Suprapubic skin (tissue), 4 donors: ENCODE data around the gene MED15. TPM values are rescaled to one million over a fixed set of nuclear protein-coding genes. Genes with fewer than 3 reads are reported as not detected.
A peak's percentile ranks its signal among the peaks of the same experiment; 100 is the strongest.

ENCODE experiments used
- DNase-seq, 2 donors: peaks; one replicate each; pipeline ENCODE4 v3.0.0-alpha.2; 2019; ENCODE audit warnings: low spot score in 2 of 2
- H3K27ac ChIP-seq: fragments of 200-600 bp; sonication (generic); one replicate; pipeline ENCODE4 v1.5.1; 2019
- H3K27me3 ChIP-seq: fragments of 200-600 bp; sonication (generic); one replicate; pipeline ENCODE4 v1.5.1; 2019
- H3K36me3 ChIP-seq: fragments of 200-600 bp; sonication (generic); one replicate; pipeline ENCODE4 v1.5.1; 2019
- H3K4me1 ChIP-seq: fragments of 200-600 bp; sonication (generic); one replicate; pipeline ENCODE4 v1.5.1; 2019
- H3K4me3 ChIP-seq: fragments of 200-600 bp; sonication (generic); one replicate; pipeline ENCODE4 v1.5.1; 2019; ENCODE audit warnings: mild to moderate bottlenecking
- H3K9me3 ChIP-seq: fragments of 200-600 bp; sonication (generic); one replicate; pipeline ENCODE4 v1.5.1; 2019
- EP300 ChIP-seq: sonication (generic); formaldehyde crosslinking; IDR thresholded peaks from one replicate; pipeline ENCODE4 v1.6.1; 2017; ENCODE audit warnings: antibody characterized with exemption
- POLR2A ChIP-seq, 2 donors: fragments of 450-650 bp; IDR thresholded peaks; one replicate each; pipeline ENCODE4 v1.6.1; 2017; ENCODE audit warnings: antibody characterized with exemption in 2 of 2, mild to moderate bottlenecking in 2 of 2, moderate library complexity in 2 of 2
- POLR2AphosphoS5 ChIP-seq, 3 donors: sonication (generic); formaldehyde crosslinking; IDR thresholded peaks; one replicate each; pipeline ENCODE4 v1.6.1; 2017; ENCODE audit warnings: antibody characterized with exemption in 3 of 3
- WGBS: methylation state at CpG from one replicate; pipeline ENCODE4 v1.1.5; 2018; 5-methylcytosine and 5-hydroxymethylcytosine counted together
- total RNA-seq, 4 donors: library from RNA; depleted of rRNA; stranded (reverse); fragments of >200 nt; gene quantifications; one replicate each; pipeline ENCODE4 v1.1.0, GENCODE V29; 2016
- TF ChIP-seq, protein P1 (sequence below), 2 donors: fragments of 200-600 bp in 1 of 2; fragments of 450-650 bp in 1 of 2; sonication (generic) in 1 of 2; IDR thresholded peaks; one replicate each; pipeline ENCODE4 v1.5.1; 2016 to 2019; ENCODE audit warnings: antibody characterized with exemption in 2 of 2, mild to moderate bottlenecking in 1 of 2, moderate library complexity in 1 of 2

The MED15 gene
- total RNA-seq, 4 donors from 2014 or later = 59.8 to 163 (median 70.8) TPM

DNA sequence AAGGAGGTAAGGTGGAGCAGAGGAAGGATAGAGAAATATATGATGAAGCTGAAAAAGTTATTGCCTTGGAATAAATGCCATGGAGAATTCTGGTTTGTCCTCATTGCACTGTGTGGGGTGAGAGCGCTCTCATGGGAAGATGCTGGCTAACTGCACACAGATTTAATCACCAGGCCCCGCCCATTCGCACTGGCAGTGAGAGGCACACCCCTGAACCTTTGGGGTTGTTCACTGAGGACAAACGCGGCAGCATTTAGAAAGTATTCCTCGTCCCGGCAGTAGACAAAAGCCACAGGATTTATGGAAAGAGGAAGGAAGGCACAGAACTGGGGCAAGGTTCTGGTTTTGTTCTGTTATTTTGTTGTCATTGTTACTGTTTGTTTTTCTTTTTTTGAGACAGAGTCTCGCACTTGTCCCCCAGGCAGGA is 70.2 kb downstream of the MED15 start:
- H3K27ac ChIP-seq = no peak overlapping the region
- H3K36me3 ChIP-seq = peaks cover 83% of the 10 kb centered on the region
- TF ChIP-seq POLR2AphosphoS5 (IDR thresholded peaks at IDR 0.05) (no peak), EP300 (no peak), POLR2A (IDR thresholded peaks at IDR 0.05) (no peak)
- TF ChIP-seq, protein P1, sequence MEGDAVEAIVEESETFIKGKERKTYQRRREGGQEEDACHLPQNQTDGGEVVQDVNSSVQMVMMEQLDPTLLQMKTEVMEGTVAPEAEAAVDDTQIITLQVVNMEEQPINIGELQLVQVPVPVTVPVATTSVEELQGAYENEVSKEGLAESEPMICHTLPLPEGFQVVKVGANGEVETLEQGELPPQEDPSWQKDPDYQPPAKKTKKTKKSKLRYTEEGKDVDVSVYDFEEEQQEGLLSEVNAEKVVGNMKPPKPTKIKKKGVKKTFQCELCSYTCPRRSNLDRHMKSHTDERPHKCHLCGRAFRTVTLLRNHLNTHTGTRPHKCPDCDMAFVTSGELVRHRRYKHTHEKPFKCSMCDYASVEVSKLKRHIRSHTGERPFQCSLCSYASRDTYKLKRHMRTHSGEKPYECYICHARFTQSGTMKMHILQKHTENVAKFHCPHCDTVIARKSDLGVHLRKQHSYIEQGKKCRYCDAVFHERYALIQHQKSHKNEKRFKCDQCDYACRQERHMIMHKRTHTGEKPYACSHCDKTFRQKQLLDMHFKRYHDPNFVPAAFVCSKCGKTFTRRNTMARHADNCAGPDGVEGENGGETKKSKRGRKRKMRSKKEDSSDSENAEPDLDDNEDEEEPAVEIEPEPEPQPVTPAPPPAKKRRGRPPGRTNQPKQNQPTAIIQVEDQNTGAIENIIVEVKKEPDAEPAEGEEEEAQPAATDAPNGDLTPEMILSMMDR (IDR thresholded peaks at IDR 0.05) = no peak
- WGBS = 33% methylated on average over 8 of the region's 8 CpGs
- H3K4me3 ChIP-seq = no peak overlapping the region
- no peaks in the 10 kb centered on the region for H3K27me3 ChIP-seq
- DNase-seq = peak in 1 of 2 donors; percentile 80
- peaks cover 33% of the 10 kb centered on the region for H3K4me1 ChIP-seq
- H3K9me3 ChIP-seq = no peaks in the 10 kb centered on the region

DNA sequence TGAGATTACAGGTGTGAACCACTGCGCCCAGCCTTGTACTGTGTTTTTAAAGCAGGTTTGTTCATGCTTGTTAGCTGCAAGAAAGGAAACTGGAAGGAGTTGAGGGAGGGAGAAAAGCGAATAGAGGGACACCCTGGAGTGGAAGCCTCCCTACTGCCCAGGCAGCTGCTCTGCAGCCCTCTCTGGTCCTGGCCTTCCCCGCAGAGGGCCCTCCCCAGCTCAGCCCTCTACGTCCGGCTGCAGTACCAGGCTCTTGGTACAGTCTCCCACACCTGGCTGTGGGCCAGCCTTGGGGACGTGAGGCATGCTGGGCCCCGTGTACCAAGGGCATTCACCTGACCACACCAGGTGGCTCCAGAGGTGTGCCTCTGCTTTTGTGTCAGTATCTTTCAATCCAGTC is 70.8 kb downstream of the MED15 start:
- no peak for DNase-seq
- H3K36me3 ChIP-seq = peaks cover 83% of the 10 kb centered on the region
- peaks cover 33% of the 10 kb centered on the region for H3K4me1 ChIP-seq
- no peak overlapping the region for H3K4me3 ChIP-seq
- WGBS = 88% methylated on average over 5 of the region's 7 CpGs
- no peaks in the 10 kb centered on the region for H3K27me3 ChIP-seq
- H3K9me3 ChIP-seq = no peaks in the 10 kb centered on the region
- TF ChIP-seq, protein P1 (IDR thresholded peaks at IDR 0.05) = no peak
- no peak for TF ChIP-seq EP300
- TF ChIP-seq POLR2AphosphoS5 (IDR thresholded peaks at IDR 0.05) = no peak
- no peak for TF ChIP-seq POLR2A (IDR thresholded peaks at IDR 0.05)
- H3K27ac ChIP-seq = no peak overlapping the region

DNA sequence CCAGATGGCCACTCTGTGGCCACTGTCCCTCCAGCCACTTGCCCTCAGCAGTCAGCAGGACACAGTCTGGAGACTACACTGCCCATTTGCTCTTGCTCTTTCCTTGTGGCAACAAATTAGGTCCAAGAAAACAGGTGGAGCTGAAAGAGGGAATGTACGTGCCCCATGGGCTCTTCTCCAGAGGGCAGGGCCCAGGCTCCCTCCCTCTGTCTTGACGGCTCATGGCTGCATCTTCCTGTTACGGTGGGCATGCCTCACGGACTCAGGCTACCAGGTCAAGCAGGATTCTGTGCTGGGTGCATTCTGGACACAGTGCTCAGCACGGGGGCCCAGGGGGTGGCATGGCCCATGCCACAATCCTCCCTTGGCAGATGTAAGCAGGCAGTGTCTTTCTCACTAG is 71.3 kb downstream of the MED15 start:
- no peak overlapping the region for H3K27ac ChIP-seq
- WGBS = 44% methylated on average over 5 of the region's 5 CpGs
- H3K27me3 ChIP-seq = no peaks in the 10 kb centered on the region
- peaks cover 83% of the 10 kb centered on the region for H3K36me3 ChIP-seq
- no peak for DNase-seq
- H3K9me3 ChIP-seq = no peaks in the 10 kb centered on the region
- H3K4me3 ChIP-seq = no peak overlapping the region
- H3K4me1 ChIP-seq = peaks cover 33% of the 10 kb centered on the region
- TF ChIP-seq, protein P1 (IDR thresholded peaks at IDR 0.05) = no peak
- TF ChIP-seq EP300 (no peak), POLR2A (IDR thresholded peaks at IDR 0.05) (no peak), POLR2AphosphoS5 (IDR thresholded peaks at IDR 0.05) (no peak)

DNA sequence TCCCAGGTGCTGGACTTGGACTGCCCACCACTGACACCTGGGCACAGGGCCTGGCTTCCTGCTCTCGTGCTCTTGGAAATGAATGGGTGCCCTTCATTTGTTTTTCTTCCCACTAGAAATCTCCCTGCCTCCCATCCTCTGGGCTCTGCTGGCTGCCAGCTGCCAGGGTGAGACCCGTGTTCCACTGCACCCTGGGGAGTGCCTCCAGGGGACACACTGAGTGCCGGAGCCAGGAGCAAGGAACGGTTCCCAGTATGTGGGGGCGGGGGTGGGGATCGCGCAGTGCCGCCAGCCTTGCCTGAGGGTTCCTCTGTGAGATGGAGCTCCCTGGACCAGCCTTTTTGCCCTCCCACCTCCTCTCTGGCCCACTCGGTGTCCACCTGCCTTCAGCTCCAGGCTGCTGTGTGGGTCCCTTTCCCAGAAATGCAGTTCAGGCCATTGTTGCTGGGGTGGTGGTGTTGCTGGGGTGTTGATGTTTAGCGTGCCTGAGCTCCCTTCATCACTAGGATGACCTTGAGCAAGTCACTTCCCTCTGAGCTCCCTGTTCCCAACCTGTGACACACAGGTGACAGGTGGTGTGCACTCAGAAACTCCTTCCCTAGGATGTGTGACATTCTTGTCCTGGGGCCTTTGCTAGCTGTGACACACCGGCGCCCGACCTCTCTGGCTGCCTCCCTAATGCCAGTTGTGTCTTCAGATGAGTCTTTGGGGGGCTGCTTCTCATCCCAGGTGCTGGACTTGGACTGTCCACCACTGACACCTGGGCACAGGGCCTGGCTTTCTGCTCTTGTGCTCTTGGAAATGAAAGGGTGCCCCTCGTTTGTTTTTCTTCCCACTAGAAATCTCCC is 72.1 kb downstream of the MED15 start:
- no peak for TF ChIP-seq POLR2AphosphoS5 (IDR thresholded peaks at IDR 0.05)
- TF ChIP-seq EP300 = no peak
- no peak for TF ChIP-seq POLR2A (IDR thresholded peaks at IDR 0.05)
- TF ChIP-seq, protein P1 (IDR thresholded peaks at IDR 0.05) = no peak
- DNase-seq = no peak
- 90% methylated on average over 5 of the region's 14 CpGs for WGBS
- Histone ChIP-seq H3K27ac (no peak overlapping the region), H3K4me1 (peaks cover 33% of the 10 kb centered on the region), H3K4me3 (no peak overlapping the region), H3K27me3 (no peaks in the 10 kb centered on the region), H3K9me3 (no peaks in the 10 kb centered on the region), H3K36me3 (peaks cover 83% of the 10 kb centered on the region)

DNA sequence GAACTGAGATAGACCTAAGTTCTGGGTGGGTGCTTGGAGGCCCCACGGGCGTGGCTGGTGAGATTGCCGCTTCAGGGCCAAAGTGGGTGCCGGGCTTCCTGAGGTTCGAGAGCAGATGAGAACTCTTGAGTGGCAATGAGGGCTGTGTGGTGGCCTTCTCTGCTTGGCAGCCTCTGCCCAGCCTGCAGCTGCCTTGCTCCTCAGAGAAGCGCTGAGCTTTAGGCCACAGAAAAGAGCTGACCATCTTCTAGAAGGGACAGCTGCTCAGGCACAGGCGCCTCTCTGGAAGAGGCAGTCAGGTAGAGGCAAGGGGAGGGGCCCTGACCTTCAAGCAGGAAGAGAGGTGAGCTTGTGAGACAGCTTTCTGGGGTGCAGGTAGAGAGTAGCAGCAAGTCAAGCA is 72.8 kb downstream of the MED15 start:
- DNase-seq = no peak
- TF ChIP-seq POLR2A (IDR thresholded peaks at IDR 0.05) (no peak), EP300 (no peak), POLR2AphosphoS5 (IDR thresholded peaks at IDR 0.05) (no peak)
- TF ChIP-seq, protein P1 (IDR thresholded peaks at IDR 0.05) = no peak
- Histone ChIP-seq H3K9me3 (no peaks in the 10 kb centered on the region), H3K27me3 (no peaks in the 10 kb centered on the region), H3K36me3 (peaks cover 83% of the 10 kb centered on the region), H3K4me3 (no peak overlapping the region), H3K4me1 (peaks cover 38% of the 10 kb centered on the region), H3K27ac (no peak overlapping the region)
- WGBS = 100% methylated on average over 6 of the region's 7 CpGs
